GM12878 (cell line): ENCODE measurements around the gene TSPAN11.

Experiments used
- CTCF ChIP-seq, 3 experiments: IDR thresholded peaks in 2 of 3; conservative IDR thresholded peaks in 1 of 3; 2 replicates each; pipeline ENCODE4 v1.5.1; 2011; ENCODE audit warnings: low read depth in 3 of 3, low read length in 3 of 3, mild to moderate bottlenecking in 3 of 3, control low read depth in 2 of 3, moderate library complexity in 2 of 3, inconsistent platforms in 1 of 3, mixed read lengths in 1 of 3; ENCODE audit not compliant: control insufficient read depth in 2 of 3, insufficient read depth in 1 of 3; ENCODE audit errors: extremely low read depth in 1 of 3
- EED ChIP-seq: sonication (generic); IDR thresholded peaks from 2 replicates; pipeline ENCODE4 v1.6.1; 2016; ENCODE audit warnings: antibody characterized with exemption, low read depth
- EP300 ChIP-seq, 2 experiments: fragments of 150-350 bp in 1 of 2; IDR thresholded peaks; 2 replicates each; pipeline ENCODE4 v1.6.1; 2011 to 2012; ENCODE audit warnings: low read depth in 2 of 2, low read length in 2 of 2, borderline replicate concordance in 1 of 2, improper control_type of control experiment in 1 of 2, inconsistent platforms in 1 of 2; ENCODE audit not compliant: control insufficient read depth in 1 of 2
- FOS ChIP-seq: IDR thresholded peaks from 3 replicates; pipeline ENCODE4 v1.6.1; 2011; ENCODE audit warnings: borderline replicate concordance; ENCODE audit not compliant: insufficient read length; ENCODE audit errors: extremely low read depth
- HDAC2 ChIP-seq: fragments of 200-600 bp; sonication (generic); IDR thresholded peaks from 2 replicates; pipeline ENCODE4 v1.6.1; 2017
- IKZF1 ChIP-seq: fragments of 450-650 bp; conservative IDR thresholded peaks from 2 replicates; pipeline ENCODE4 v1.6.1; 2017; ENCODE audit warnings: antibody characterized with exemption, mild to moderate bottlenecking
- PAX5 ChIP-seq: IDR thresholded peaks from 2 replicates; pipeline ENCODE4 v1.6.1; 2011; ENCODE audit warnings: low read depth, low read length, borderline replicate concordance
- ZNF274 ChIP-seq: IDR thresholded peaks from one replicate; pipeline ENCODE4 v1.8.0; 2011; ENCODE audit not compliant: insufficient read length, insufficient read depth

- TF ChIP-seq IKZF1 = no peak
- no peak for TF ChIP-seq EP300 (IDR thresholded peaks at IDR 0.05; ENCODE audit: borderline replicate concordance in 1 of 2, control insufficient read depth in 1 of 2, low read depth in 2 of 2, low read length in 2 of 2)
- TF ChIP-seq PAX5 = no peak
- no peak for TF ChIP-seq CTCF (IDR thresholded peaks at IDR 0.05 in 2 of 3, conservative IDR thresholded peaks at IDR 0.05 in 1 of 3; ENCODE audit: control insufficient read depth in 2 of 3, extremely low read depth in 1 of 3, insufficient read depth in 1 of 3, low read depth in 3 of 3, low read length in 3 of 3)
- no peak for TF ChIP-seq HDAC2
- no peak for TF ChIP-seq ZNF274
- no peak for TF ChIP-seq EED
- no peak for TF ChIP-seq FOS
Measured at GRCh38 chr12:30936036-30936435, 9.5 kb downstream of the TSPAN11 start.
